Keratinocyte (primary cell): ENCODE results near the gene RPL14.

ENCODE experiments used
- CTCF ChIP-seq, 3 experiments: IDR thresholded peaks in 1 of 3; conservative IDR thresholded peaks in 1 of 3; optimal IDR thresholded peaks in 1 of 3; 2 replicates in 2 of 3; 3 replicates in 1 of 3; pipeline versions ENCODE3 to v1.5.1; 2011; ENCODE audit warnings: low read length in 3 of 3, mild to moderate bottlenecking in 3 of 3, moderate library complexity in 2 of 3, control low read depth in 1 of 3, inconsistent platforms in 1 of 3; ENCODE audit not compliant: insufficient read depth in 2 of 3; ENCODE audit errors: extremely low read depth in 1 of 3
- EZH2 ChIP-seq: IDR thresholded peaks from one replicate; pipeline ENCODE4 v1.6.1; 2012; ENCODE audit warnings: inconsistent platforms, mild to moderate bottlenecking, low read length, moderate library complexity

DNA sequence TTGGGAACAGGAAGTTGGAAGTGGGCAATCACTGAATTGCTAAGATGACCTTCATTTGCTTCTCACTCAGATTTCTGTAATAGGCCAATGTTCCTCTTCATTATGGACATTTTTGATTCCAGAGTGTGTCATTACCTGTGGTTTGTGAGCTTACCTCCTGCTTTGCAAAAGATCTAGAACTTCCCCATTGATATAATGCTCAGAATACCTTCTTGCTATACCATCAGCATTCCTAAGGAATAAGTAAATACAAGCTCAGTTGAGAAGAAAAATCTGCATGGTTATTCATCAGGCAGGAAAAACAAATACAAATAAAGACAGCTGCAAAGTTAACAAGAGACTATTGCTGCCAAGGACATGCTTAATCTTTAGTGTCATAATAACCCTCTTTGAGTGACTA is 5.6 kb upstream of the RPL14 start:
- TF ChIP-seq CTCF (optimal IDR thresholded peaks at IDR 0.05 in 1 of 3, IDR thresholded peaks at IDR 0.05 in 1 of 3, conservative IDR thresholded peaks at IDR 0.05 in 1 of 3; ENCODE audit: extremely low read depth in 1 of 3, insufficient read depth in 2 of 3, low read length in 3 of 3) (no peak), EZH2 (no peak)
